GM18909 (cell line): ENCODE results near the gene SLC2A11.
A peak's percentile ranks its signal among the peaks of the same experiment; 100 is the strongest.

Experiments used
- ATAC-seq: cut with Tn5 transposase; IDR thresholded peaks from one replicate; pipeline ENCODE4 v1.9.1; 2021; ENCODE audit warnings: mild to moderate bottlenecking; ENCODE audit not compliant: unreplicated experiment, poor library complexity

SLC2A11 gene

GRCh38 chr22:23832226-23833016 lies 25.3 kb upstream of the SLC2A11 start:
- no peak for ATAC-seq

GRCh38 chr22:23833017-23833751 lies 24.5 kb upstream of the SLC2A11 start:
- no peak for ATAC-seq

- ATAC-seq, result no peak
These were observed 23.8 kb upstream of the SLC2A11 start for GRCh38 chr22:23833911-23834317.

- no peak for ATAC-seq
These were observed 23.3 kb upstream of the SLC2A11 start for GRCh38 chr22:23834406-23834792.

- no peak for ATAC-seq
These were observed 22.7 kb upstream of the SLC2A11 start for GRCh38 chr22:23834793-23835483.

GRCh38 chr22:23835484-23836144 lies 22.1 kb upstream of the SLC2A11 start:
- ATAC-seq, result no peak

- no peak for ATAC-seq
These were observed 21.4 kb upstream of the SLC2A11 start for GRCh38 chr22:23836281-23836680.

GRCh38 chr22:23836692-23837495 lies 20.8 kb upstream of the SLC2A11 start:
- ATAC-seq, result no peak

- no peak for ATAC-seq
These were observed 20.2 kb upstream of the SLC2A11 start for GRCh38 chr22:23837496-23837859.

GRCh38 chr22:23837911-23838680 lies 19.6 kb upstream of the SLC2A11 start:
- peak; percentile 4 for ATAC-seq

- ATAC-seq, result peak; percentile 81
These were observed 18.8 kb upstream of the SLC2A11 start, which contains the start of gene DERL3 for GRCh38 chr22:23838681-23839468. DERL3 (minus strand) TSS chr22:23839006; CDS start chr22:23838987, 19 bp downstream.

- no peak for ATAC-seq
These were observed 17.6 kb upstream of the SLC2A11 start for GRCh38 chr22:23840026-23840425.

GRCh38 chr22:23841292-23841691 lies 16.4 kb upstream of the SLC2A11 start:
- no peak for ATAC-seq

GRCh38 chr22:23841736-23842445 lies 15.8 kb upstream of the SLC2A11 start:
- no peak for ATAC-seq

GRCh38 chr22:23842599-23842998 lies 15.1 kb upstream of the SLC2A11 start:
- no peak for ATAC-seq

- no peak for ATAC-seq
These were observed 12.9 kb upstream of the SLC2A11 start for GRCh38 chr22:23844739-23845202.

- no peak for ATAC-seq
These were observed 12.2 kb upstream of the SLC2A11 start for GRCh38 chr22:23845265-23846080.
